ENCODE measurements around the gene LAMA5.

GRCh38 chr20:62394248-62395245, 27.4 kb upstream of the LAMA5 start:
- TF ChIP-seq, protein P1, sequence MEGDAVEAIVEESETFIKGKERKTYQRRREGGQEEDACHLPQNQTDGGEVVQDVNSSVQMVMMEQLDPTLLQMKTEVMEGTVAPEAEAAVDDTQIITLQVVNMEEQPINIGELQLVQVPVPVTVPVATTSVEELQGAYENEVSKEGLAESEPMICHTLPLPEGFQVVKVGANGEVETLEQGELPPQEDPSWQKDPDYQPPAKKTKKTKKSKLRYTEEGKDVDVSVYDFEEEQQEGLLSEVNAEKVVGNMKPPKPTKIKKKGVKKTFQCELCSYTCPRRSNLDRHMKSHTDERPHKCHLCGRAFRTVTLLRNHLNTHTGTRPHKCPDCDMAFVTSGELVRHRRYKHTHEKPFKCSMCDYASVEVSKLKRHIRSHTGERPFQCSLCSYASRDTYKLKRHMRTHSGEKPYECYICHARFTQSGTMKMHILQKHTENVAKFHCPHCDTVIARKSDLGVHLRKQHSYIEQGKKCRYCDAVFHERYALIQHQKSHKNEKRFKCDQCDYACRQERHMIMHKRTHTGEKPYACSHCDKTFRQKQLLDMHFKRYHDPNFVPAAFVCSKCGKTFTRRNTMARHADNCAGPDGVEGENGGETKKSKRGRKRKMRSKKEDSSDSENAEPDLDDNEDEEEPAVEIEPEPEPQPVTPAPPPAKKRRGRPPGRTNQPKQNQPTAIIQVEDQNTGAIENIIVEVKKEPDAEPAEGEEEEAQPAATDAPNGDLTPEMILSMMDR (IDR thresholded peaks at IDR 0.05; ENCODE audit: borderline replicate concordance, extremely low read depth, low read length, poor library complexity, severe bottlenecking), result no peak
- TF ChIP-seq EZH2 (IDR thresholded peaks at IDR 0.05; ENCODE audit: borderline replicate concordance, low read depth, low read length, severe bottlenecking), result no peak
